GM19240 (cell line): ENCODE results near the gene MAGI2.
"Not testable (repeated sequence)": the region's sequence is repeated elsewhere in the genome, so short reads cannot be mapped to it uniquely, and the experiment has no call there.

ENCODE experiments used
- DNase-seq: peaks from one replicate; pipeline ENCODE4 v3.0.0; 2011; ENCODE audit warnings: low spot score; ENCODE audit not compliant: insufficient read length

The MAGI2 gene

DNA sequence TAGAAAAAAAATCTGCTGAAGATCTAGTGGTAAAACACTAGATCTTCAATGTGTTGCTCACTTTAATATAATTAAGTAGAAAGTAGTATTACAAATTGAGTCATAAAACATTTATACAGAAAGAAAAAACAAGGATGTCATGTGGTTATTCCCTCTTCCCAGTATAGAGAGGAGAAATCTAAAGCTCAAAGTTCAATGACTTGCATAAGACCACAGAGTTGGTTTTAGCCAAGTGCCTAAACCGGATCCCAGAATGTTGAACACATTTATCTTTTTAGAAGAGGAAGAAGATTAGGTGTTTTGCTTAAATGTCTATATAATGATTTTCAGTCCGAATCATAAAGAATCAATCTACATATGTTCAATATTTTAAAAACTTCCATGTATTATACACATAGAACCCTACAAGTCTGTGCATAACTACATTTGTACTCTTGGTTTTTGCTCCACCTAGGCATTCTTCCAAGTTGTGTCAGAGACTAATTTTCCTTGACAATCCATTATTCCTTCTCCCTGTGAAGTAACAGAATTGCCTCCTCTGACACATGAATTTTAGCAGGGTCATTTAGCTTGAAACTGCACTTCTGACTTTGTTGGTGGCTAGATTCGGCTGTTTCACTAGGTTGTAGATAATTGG is 389.2 kb downstream of the MAGI2 start:
- no peak for DNase-seq

DNA sequence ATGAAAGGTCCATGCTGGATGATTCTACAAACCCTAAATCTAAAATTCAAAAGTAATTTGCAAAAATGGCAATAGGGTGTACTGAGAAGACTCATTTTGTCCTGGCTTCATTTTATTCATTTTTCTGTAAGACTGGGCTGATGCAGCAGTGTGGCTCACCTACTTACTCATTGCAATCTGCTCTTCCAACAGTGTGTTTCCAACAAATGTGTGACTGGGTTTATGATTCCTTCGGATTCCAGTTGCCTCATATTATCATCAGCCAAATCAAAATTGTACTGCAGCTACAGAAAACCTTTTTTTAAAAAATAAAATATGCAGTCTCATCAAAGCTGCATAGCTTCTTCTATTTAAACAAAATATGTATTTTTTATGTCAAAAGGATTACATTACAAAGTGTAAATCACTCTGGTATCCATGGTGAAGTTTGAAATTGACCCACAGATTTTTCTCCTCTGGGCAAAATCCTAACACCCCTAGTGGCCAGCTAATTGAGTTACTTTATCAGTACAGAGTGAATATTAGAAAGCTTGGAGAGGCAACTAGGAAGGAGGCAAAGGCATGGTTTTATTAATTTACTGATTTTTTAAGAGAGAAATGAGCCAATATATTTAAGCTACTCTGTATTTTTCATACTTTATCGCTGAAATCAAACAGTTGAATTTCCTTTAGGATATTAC is 390.3 kb downstream of the MAGI2 start:
- DNase-seq = no peak

DNA sequence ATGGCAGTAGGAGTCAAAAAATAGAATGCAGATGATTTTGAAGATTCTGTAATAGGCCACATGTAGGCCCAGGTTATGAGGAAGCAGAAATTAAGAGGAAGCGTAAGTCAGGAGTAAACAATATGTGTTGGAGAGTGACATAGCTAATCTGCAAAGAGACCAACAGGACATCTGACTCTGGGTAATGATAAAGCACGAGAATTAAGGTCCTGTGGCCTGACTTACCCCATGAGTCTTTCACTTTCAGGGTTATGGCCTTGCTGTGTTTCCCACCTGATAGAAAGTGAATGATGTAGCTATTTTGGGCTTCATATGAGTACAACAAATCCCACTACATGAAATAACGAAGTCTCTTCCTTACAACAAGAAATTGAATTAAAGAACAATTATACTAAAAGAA is 393.0 kb downstream of the MAGI2 start:
- no peak for DNase-seq

DNA sequence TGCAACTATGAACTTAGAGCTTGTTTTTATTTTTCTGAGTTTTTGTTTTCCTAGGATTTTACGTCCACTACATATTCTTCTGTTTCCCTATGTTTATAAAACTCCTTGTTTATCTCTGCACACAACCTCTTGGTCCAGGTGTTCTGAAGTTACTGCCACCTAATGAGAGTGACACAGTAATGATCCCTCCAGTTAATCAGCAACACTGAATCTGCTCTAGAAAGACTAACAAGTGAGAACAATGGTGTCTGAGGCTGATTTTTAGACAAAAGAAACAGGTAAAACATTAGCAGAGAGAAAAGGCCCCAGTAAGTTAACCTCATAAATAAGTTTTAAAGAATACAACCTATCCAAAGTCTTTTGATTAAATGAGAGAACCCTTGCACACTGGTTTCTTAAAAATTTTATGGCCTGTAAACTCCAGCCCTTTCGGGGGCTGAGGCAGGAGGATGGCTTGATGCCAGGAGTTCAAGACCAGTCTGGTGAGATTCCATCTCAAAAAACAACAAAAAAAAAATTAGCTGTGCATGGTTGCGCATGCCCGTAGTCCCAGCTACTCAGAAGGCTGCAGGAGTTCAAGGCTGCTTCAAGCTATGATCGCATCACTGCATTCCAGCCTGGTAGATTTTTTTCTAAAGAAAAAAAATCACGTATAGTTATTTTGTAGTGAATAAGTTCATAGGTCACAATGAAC is 397.6 kb downstream of the MAGI2 start:
- DNase-seq = no peak

DNA sequence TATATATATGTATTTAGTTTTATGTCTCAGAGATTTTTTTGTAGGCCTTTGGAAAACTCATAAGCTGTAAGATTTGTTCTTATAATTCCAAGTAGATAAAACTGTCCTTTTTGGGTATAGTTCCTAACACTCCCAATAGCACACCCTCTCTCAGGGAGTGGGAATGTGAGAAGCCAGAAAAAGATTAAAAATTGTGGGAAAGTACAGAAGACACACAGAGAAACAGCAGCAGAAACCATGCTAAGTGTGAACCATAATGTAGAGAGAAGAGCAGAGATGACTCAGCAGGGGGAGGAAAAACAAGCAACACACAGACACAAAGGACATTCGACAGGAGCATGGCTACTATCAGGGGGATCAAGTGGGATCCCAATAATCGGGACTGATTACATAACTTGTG is 401.6 kb downstream of the MAGI2 start:
- no peak for DNase-seq

DNA sequence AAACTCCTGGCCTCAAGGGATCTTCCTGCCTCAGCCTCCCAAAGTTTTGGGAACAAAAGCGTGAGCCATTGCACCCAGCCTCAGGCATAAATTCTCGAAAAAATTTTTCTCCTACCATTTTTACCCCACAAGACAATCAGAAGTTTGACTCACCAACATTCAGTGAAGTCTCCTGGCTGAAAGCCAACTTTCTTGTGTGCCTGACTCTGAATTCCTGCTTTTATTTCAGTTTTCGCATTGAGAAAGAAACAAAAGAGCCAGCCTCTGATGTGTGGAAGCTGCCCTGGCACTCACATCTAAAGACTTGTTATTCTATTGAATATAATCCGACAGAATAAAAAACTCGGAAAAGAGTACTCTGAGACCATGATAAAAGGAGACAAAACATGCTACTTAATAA is 402.9 kb downstream of the MAGI2 start:
- DNase-seq = no peak

DNA sequence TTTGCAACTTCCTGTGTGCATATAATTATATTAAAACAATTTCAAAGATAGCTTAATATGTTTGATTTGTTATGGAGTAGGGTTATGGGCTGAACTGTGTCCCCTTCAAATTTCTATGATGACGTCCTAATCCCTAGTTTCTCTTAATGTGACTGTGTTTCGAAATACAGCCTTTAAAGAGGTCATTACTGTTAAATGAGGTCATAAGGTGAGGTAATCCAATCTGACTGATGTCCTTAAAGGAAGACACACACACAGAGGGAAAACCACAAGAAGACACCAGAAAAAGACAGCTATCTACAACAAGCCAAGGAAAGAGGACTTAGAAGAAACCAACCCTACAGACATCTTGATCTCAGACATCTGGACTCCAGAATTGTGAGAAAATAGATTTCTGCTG is 407.4 kb downstream of the MAGI2 start:
- DNase-seq = no peak

DNA sequence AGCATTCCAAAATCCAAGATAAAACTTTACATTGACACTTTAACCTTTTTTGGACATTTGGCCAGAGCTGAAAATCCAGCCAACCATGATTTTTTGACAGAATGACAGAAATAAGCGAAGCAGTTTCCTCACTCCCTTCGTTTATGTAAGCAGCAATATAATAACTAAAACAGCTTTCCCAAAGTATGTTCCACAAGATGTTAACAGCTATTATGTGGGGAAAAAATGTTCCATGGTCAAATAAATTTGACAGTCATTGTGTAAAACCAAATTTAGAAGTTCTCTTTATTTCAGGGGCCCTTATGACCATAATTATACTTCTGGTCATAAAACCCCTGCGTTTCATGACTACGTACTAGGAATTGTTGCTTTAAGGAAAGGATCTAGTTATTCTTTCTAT is 416.5 kb downstream of the MAGI2 start:
- no peak for DNase-seq

DNA sequence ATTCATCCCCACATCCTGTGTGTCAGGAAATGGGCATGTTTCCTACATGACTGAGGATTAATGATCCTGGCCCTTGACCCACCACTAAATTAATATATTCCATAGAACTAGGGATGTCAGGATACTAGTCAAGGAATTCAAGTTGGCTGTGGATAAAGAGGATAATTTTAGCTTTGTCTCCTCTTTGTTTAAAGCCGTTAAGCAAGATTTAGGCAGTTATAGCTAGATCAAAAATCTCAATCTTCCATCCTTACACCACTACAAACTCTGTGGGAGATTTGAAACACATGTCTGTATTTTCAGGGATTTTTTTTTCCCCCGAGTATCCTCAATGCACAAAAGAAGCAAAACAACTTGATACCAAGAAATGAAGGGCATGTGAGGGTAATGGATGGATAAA is 417.1 kb downstream of the MAGI2 start:
- DNase-seq = no peak

DNA sequence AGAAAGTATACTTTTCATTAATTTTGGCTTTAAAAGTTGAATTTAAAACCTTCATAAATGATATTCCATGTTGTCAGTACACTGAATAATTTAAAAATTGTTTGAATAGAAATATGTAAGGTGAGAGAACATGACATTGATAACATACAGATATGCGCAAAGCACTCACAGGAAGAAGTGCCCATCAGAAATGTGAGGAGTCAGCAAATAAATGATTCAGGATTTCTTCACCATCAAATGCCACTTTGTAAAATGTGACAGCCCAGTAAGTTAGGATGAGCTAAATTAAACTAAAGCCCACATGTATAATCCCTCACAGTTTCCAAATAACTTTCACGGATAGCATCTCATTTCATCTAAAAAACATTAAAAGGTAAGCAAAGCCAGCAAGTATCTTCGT is 417.6 kb downstream of the MAGI2 start:
- DNase-seq = no peak

DNA sequence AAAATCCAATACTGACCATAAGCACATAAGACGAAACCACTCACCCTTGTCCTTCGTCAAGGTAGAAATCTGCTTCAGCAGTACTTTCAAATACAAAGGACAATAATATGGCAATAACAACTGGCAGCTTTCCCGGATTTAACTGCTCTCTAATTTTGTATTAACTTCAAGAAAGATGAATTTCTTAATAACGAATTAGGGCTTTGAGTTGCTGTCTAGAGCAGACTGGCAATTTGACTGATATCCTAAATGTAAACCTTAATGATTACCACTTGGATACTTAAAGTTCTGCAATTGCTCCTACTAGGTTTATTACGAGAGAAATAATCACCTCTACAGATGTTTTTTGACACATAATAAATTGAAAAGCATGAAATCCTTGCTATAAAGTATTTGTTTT is 418.7 kb downstream of the MAGI2 start:
- DNase-seq = no peak

DNA sequence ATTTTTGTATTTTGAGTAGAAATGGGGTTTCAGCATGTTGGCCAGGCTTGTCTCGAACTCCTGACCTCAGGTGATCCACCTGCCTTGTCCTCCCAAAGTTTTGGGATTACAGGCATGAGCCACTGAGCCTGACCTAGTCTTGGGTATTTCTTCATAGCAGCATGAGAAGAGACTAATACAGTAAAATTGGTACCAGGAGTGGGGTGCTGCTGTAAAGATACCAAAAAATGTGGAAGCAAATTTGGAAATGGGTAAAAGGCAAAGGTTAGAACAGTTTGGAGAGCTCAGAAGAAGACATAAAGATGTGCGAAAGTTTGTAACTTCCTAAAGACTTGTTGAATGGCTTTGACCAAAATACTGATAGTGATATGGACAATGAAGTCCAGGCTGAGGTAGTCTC is 433.8 kb downstream of the MAGI2 start:
- not testable (repeated sequence) for DNase-seq

DNA sequence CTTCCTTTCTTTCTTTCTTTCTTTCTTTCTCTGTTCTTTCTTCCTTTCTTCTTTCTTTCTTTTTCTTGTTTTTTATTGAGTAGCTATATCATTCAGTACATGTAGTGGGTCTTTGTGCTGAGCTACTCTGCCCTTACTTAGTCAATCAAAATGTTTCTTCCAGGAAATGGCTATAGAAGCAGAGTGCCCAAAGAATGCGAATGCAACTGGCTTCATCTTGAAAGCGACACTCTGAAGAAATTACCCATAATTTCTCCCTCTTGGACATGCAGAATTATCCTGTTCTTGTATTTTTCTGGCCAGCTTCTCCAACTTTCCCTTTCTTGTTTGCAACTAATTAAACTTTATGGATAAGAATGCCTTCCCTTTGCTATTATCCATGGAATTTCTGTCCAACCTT is 441.5 kb downstream of the MAGI2 start:
- no peak for DNase-seq

DNA sequence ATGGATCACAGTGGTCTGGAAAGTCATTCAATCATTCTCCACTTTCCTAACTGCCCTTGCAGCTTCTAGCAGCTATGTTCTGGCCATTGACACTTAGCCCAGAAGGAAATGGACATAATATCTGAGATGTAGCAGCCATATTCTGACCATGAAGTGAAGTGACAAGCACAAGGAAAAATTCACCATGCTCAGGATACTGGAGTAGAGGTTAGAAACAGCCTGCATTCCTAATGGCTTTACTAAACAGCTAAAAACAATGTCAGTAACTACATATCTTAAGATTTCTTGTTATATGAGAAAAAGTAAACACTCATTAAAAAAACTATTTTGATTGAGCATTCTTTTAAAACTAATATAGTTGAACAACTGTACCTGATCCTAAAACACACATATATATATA is 443.8 kb downstream of the MAGI2 start:
- DNase-seq = no peak

DNA sequence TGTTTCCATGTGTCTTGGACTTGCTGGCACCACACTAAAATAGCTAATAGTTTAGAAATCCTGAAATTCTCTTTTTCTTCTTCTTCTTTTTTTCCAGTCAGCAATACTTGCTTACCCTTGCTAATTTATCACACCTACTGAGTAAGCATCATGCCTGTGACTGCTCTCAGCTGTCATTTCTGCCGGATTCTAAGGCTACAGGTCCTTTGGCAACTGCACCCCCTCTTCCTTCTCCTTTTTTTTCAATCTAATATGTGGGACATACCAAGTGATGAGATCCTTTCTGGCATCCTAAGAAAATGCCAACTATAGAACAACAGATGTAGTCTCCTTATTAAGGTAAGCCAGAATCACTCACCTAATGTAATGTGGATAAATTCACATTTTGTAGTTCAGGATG is 444.7 kb downstream of the MAGI2 start:
- no peak for DNase-seq

DNA sequence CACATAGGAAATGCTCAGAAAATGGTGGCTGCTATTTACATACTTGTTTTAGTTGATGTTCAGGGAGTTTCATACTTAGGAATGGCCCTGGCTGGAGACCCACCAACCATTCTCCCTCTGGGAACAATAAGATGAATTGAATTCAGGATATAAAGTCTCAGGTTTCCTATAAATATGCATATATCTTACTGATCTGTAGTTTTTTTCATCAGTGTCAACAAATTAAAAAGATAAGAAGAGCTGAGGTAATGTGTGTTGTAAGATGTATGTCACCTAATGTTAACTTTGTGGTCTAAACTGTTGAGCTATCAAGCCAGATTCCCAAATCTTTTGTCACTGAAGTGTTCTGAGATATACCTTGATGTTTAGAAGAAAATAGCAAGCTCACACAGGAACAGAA is 457.5 kb downstream of the MAGI2 start:
- no peak for DNase-seq

DNA sequence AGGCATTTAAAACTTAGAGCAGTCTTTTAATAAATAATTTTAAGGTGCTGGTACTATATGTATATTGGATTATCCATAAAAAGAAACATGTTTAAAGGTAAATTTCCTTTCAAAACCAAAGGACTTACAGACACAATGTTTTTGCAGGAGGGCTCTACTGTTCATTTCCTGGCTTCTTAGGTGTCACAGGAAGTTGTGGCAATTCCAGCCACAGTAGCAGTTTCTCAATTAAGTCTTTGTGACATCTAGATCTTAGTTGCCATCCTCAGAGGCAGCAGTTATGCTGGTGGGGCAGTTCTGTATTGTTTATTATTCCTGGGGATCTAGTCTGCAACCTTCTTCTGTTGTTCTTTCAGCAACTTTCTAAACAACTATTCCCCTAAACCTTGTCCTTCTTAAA is 460.1 kb downstream of the MAGI2 start:
- no peak for DNase-seq

DNA sequence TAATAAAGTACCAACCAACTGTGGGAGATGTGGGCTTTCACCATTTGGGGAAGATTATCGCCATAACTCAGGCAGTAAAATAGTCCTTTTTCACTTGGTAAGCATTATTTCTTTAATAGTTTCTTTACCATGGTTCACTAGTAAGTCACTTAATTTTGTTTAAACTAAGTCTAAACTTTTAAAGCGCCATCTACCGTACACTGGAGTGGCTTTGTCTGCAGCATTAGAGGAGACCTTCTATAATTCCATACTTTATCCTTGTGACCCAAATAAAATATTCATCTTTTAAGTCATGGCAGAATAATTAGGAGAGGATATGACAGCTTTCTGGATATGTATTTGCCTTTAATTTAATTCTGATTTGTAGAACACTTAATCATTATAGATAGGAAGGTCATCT is 468.0 kb downstream of the MAGI2 start:
- no peak for DNase-seq

DNA sequence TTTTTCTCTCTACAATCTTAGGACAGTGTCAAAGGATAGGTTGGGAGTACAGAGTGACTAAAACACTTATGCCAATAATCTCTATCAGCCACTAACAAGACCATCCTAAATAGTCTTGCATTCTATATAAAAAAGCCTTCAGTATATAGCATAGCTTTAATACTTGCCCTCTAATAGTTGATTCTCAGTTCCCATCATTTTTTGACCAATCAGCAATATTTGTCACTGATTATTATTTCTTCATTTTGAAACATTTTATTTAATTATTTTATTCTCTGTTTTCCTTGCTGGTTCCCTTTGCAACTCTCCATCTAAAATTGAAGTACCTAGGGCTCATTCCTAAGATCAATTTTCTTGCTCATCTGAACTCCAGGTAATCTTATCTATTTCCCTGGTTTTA is 470.0 kb downstream of the MAGI2 start:
- DNase-seq = no peak

DNA sequence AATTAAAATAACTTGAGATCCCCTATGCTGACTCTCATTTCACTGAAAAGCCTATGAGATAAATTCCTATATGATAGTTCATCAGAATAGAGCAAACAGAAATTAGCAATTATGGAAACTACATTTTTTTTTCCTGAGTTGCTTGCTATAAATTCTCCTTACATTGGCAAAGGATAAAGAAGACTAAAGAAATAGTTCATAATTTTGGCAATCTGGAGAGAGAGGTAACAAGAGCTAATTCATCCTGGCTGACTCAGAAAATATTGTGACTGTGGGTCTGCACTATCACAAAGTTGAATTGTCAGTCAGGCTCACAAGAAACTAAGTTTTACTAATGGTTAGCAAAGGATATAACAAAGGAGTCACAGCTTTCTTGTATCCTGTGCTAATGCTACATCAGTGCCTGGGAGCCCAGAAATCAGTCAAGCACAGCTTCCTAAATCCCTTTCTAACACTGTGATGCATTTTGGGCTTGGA is 483.0 kb downstream of the MAGI2 start:
- no peak for DNase-seq

DNA sequence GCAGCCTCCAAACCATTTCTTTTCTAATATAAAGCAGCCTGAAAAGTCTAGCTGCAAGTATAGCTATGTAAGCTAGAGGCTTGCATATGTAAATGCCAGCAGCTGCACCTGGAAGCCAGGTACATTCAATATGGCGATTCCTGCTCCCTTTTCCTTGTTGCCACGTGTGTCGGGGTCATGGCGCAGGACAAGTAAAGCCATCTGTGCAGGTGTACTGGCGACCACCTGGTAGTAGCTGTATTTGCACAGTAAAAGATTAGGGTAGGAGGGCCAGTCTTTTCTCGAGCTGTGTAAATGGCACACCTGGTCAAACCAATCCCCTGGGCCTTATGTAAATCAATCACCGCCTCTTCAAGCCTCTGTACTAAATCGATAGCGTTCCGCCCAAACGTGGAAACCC is 484.5 kb downstream of the MAGI2 start:
- DNase-seq = no peak

DNA sequence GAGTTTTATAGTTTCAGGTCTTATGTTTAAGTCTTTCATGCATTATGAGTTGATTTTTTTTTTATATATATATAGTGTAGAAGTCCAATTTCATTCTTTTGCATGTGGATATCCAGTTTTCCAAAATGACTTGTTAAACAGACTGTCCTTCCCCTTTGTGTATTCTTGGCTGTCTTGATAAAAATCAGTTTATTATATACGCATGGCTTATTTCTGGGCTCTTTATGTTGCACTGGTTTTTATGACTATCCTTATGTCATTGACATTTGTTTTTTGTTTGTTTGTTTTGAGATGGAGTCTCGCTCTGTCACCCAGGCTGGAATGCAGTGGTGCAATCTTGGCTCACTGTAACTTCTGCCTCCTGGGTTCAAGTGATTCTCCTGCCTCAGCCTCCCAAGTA is 485.9 kb downstream of the MAGI2 start:
- not testable (repeated sequence) for DNase-seq

DNA sequence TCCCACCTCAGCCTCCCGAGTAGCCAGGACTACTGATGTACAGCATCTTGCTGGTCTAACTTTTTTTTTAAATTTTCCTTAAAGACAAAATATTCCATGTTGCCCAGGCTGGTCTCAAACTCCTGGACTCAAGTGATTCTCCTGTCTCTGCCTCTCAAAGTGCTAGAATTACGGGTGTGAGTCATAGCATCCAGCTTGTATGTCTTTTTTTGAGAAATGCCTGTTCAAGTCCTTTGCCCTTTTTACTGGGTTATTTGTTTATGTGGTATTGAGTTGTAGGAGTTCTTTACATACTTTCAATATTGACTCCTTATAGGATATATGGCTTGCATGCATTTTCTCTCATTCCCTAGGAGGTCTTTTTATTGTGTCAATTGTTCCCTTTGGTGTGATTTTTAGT is 486.4 kb downstream of the MAGI2 start:
- DNase-seq = no peak
